ENCODE measurements around the gene TBCD. TPM values are rescaled to one million over a fixed set of nuclear protein-coding genes. Genes with fewer than 3 reads are reported as not detected.

TBCD gene
- total and polyA plus RNA-seq, 12 donors: 41.3 to 107 (median 52.4) TPM

DNA sequence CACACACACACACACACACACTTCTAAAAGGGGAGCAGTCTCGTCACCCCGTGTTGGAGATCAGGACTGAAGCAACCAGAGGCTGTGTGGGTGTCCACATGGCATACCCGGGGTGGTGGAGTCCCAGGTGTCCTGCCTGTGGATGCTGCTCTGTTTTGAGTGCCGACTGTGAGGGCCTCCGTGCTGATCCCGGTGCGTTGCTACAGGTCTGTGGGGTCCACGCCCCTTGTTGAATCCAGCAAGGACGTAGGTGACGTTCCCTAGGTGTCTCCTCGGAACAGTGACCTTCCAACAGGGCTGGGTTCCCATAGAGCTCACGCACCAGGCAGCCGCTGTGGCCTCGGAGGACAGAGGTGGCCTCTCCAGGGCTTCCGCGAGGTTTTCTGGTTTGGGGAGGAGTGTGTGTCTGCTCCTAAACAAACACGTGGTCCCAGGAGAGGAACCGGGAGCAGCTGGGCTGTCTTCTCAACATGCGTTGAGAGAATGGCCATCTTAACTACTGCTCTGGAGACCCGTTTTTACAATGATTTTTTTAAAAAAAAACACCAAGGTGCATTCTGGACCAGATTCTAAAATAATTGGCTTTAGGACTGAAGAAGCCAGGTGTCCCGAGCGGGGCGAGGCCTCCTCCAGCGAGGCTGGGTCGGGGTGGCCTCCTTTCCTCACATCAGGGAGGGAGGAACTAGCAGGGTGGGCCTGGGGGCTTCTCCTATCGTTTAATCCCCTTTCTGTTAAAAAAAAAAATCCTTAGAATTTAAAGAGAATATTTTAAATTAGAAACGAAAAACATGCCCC is 188.6 kb downstream of the TBCD start:
- intact Hi-C loops (cut with DNase I): no loop called here
- Histone ChIP-seq H3K4me3 (no peak overlapping the region), H3K36me3 (peaks cover 6 to 99% (median 69%) of the 10 kb centered on the region in 9 donors), H3K9me3 (peaks cover 0 to 22% (median 18%) of the 10 kb centered on the region in 11 donors), H3K27me3 (no peaks in the 10 kb centered on the region), H3K27ac (no peak overlapping the region), H3K4me1 (no peaks in the 10 kb centered on the region)
- ATAC-seq (no peak), DNase-seq (peak in 1 of 2 donors; percentile 4)
- 89 to 90% methylated on average over 27 of the region's 27 CpGs for WGBS, 2 donors
- TF ChIP-seq, protein P1, sequence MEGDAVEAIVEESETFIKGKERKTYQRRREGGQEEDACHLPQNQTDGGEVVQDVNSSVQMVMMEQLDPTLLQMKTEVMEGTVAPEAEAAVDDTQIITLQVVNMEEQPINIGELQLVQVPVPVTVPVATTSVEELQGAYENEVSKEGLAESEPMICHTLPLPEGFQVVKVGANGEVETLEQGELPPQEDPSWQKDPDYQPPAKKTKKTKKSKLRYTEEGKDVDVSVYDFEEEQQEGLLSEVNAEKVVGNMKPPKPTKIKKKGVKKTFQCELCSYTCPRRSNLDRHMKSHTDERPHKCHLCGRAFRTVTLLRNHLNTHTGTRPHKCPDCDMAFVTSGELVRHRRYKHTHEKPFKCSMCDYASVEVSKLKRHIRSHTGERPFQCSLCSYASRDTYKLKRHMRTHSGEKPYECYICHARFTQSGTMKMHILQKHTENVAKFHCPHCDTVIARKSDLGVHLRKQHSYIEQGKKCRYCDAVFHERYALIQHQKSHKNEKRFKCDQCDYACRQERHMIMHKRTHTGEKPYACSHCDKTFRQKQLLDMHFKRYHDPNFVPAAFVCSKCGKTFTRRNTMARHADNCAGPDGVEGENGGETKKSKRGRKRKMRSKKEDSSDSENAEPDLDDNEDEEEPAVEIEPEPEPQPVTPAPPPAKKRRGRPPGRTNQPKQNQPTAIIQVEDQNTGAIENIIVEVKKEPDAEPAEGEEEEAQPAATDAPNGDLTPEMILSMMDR (IDR thresholded peaks at IDR 0.05): no peak

DNA sequence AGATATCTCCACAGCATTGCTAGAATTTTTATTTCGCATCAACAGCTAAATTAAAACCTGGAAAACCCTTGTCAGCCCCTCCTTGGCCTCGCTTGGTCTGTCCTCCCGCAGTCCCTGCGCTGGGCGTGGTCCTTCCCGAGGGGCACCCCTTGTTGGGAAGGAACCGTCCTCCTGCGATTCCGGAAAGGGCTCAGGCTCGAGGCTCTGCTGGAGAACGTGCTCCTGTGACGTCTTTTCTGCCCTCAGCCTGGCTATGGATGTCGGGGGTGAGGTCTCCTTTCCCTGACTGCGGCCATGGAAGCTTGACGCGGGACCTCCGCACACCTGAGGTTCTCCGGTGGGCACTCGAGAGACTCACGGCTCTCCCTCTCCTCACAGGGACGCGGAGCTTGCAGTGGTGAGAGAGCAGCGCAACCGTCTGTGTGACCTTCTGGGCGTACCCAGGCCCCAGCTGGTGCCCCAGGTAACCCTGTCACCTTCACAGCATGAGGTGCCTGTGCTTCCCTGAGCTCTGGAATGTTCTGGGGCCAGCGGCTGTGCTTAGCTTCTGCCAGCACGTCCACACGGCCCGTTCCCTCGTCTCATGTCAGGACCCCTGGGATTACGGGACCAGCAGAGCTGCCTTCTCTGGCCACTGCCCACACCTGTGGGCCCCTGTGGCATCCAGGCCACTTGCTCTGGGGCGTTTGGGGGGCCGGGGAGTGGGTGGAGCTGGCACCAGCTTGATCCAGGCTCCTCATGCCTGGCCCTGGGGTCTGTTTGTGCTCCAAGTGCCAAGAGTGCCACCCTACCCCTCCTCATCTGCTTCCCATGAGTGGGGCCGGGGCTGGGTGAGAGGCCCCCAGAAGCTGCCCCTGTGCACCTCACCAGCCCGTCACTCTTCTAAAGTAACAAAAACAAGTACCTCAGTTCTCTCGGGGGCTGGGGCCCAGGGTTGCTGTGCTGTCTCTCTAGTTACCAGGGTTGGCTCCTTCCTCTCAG is 189.4 kb downstream of the TBCD start:
- ATAC-seq (peak in 1 of 8 donors; percentile 10), DNase-seq (peak in 1 of 2 donors; percentile 6)
- no peaks in the 10 kb centered on the region for H3K27me3 ChIP-seq
- no peak overlapping the region for H3K4me3 ChIP-seq
- TF ChIP-seq, protein P1 (IDR thresholded peaks at IDR 0.05): no peak
- intact Hi-C loops (cut with DNase I): no loop called here
- 94 to 95% methylated on average over 36 of the region's 36 CpGs for WGBS, 2 donors
- peaks cover 6 to 99% (median 69%) of the 10 kb centered on the region in 9 donors for H3K36me3 ChIP-seq
- H3K9me3 ChIP-seq: peaks cover 0 to 31% (median 26%) of the 10 kb centered on the region in 11 donors
- H3K4me1 ChIP-seq: no peaks in the 10 kb centered on the region
- H3K27ac ChIP-seq: no peak overlapping the region

DNA sequence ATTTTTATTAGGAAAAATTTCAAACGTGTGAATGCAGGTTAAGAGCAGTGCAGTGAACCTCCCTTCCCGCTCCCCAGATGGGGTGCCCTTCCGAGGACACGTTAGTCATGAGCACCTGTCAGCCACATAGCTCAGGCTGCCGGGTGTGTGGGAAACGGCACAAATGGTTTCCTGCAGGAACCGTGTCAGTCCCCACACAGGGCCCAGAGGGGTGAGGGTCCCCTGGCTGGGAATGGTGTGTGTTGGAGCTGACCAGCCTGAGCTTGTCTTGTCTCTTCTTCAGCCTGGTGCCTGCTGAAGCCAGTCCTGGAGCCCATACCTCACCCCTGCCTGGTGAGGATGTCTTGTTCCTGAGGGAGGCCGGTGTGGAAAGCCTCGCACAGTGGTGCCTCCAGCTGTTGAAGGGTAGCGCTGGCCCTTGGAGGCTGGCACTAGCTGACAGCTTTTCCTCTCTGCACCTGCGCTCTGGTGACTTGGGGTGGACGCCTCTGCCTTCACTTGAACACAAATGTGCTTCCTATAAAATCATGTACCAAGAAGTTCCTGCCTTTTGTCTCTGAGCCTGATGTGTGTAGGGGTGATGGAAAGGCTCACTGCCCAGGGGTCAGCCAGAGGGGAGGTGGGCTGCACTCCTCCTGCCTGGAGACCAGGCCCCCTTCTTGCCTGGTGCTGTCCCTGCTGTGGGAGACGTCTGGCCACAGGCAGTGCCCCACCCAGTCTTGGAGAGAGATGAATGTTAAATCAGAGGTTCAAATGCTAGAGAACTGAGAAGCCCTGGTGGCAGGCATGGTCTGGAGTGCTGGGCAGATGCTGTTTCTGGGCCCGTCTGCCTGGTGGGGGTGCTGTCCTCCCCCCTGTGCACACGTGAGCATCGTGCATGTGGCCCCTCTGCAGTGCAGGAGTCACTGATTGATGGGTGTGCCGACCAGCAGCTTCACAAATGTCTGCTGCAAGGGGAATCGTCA is 190.6 kb downstream of the TBCD start:
- Histone ChIP-seq H3K27ac (no peak overlapping the region), H3K36me3 (peaks cover 6 to 87% (median 65%) of the 10 kb centered on the region in 9 donors), H3K4me3 (no peak overlapping the region), H3K4me1 (no peaks in the 10 kb centered on the region), H3K9me3 (peaks cover 0 to 41% (median 26%) of the 10 kb centered on the region in 11 donors), H3K27me3 (no peaks in the 10 kb centered on the region)
- 92 to 94% methylated on average over 18 of the region's 18 CpGs for whole genome bisulfite sequencing, 2 donors
- no peak for ATAC-seq
- DNase-seq: peak in 1 of 2 donors; percentile 3
- TF ChIP-seq, protein P1 (IDR thresholded peaks at IDR 0.05): no peak
- intact Hi-C loops (cut with DNase I): no loop called here
